NOMO-1 treated with dmso at 0.1 percent for 144 hours (cell line): ENCODE measurements around the gene YIPF4.
"Not testable (repeated sequence)": the region's sequence is repeated elsewhere in the genome, so short reads cannot be mapped to it uniquely, and the experiment has no call there.

Source experiments
- DNase-seq: peaks from one replicate; lab custom pipeline; 2025; ENCODE audit not compliant: unreplicated experiment; lab: John Stamatoyannopoulos, UW

The YIPF4 gene

GRCh38 chr2:32364290-32364689 is 86.6 kb downstream of the YIPF4 start:
- DNase-seq = not testable (repeated sequence)

DNA sequence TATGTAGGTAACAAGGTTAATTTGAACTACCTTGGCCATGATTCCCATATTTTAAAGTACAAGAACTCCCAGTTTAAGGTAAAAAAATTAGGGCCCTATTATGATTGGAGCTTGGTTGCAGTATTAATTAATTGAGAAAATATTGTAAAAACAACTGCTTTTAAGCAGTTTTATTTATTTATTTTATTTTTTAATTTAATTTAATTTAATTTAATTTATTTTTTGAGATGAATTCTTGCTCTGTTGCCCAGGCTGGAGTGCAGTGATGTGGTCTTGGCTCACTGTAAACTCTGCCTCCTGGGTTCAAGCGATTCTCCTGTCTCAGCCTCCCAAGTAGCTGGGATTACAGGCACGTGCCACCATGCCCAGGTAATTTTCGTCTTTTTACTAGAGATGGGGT is 88.0 kb downstream of the YIPF4 start:
- not testable (repeated sequence) for DNase-seq
